ENCODE measurements around the gene CCDC136. TPM values are rescaled to one million over a fixed set of nuclear protein-coding genes. Genes with fewer than 3 reads are reported as not detected.

CCDC136 gene
- total and polyA plus RNA-seq, 2 donors (not counting 1 experiment from before 2014, with no cell fraction given) = 8.3 to 12.1 TPM

- H2AFZ ChIP-seq (ENCODE audit: low read length) = no peak overlapping the region
- H4K20me1 ChIP-seq (ENCODE audit: control insufficient read depth, extremely low read depth, insufficient read depth, low read length) = no peaks in the 10 kb centered on the region
- H3K4me1 ChIP-seq (ENCODE audit: control insufficient read depth, extremely low read depth, insufficient read depth, low read length) = no peaks in the 10 kb centered on the region
- peak in 1 of 2 donors; percentile 11 for DNase-seq (ENCODE audit: low read depth in 2 of 2)
- H3K79me2 ChIP-seq (ENCODE audit: control insufficient read depth, insufficient read depth, low read length) = no peaks in the 10 kb centered on the region
- no peak overlapping the region for H3K4me2 ChIP-seq (ENCODE audit: extremely low read depth, insufficient read depth, low read length)
- no peak overlapping the region for H3K4me3 ChIP-seq (replicated peaks in 1 of 4; ENCODE audit: control extremely low read depth in 1 of 4, insufficient read depth in 1 of 4, low read depth in 3 of 4, low read length in 4 of 4)
- no peaks in the 10 kb centered on the region for H3K9me3 ChIP-seq (ENCODE audit: control insufficient read depth, insufficient read depth, low read depth, low read length)
- TF ChIP-seq EZH2 (IDR thresholded peaks at IDR 0.05; ENCODE audit: low read length, missing control alignments) = no peak
- TF ChIP-seq CTCF (conservative IDR thresholded peaks at IDR 0.05 in 1 of 2, IDR thresholded peaks at IDR 0.05 in 1 of 2; ENCODE audit: low read depth in 1 of 2, low read length in 2 of 2) = no peak
- H3K9ac ChIP-seq (ENCODE audit: insufficient read depth, low read length) = no peak overlapping the region
- no peak overlapping the region for H3K27ac ChIP-seq (ENCODE audit: insufficient read depth, low read length)
- no peaks in the 10 kb centered on the region for H3K36me3 ChIP-seq (ENCODE audit: control insufficient read depth, insufficient read depth, low read length)
- H3K27me3 ChIP-seq (ENCODE audit: control insufficient read depth, insufficient read depth, low read length) = peaks cover 2% of the 10 kb centered on the region
Observed at GRCh38 chr7:128812514-128813168, 20.9 kb downstream of the CCDC136 start.

GRCh38 chr7:128814499-128814898 lies 22.7 kb downstream of the CCDC136 start:
- no peaks in the 10 kb centered on the region for H3K9me3 ChIP-seq (ENCODE audit: control insufficient read depth, insufficient read depth, low read depth, low read length)
- H3K4me3 ChIP-seq (replicated peaks in 1 of 4; ENCODE audit: control extremely low read depth in 1 of 4, insufficient read depth in 1 of 4, low read depth in 3 of 4, low read length in 4 of 4) = no peak overlapping the region

More at GRCh38 chr7:128814499-128814898, 22.7 kb downstream of the CCDC136 start:
- H3K4me1 ChIP-seq (ENCODE audit: control insufficient read depth, extremely low read depth, insufficient read depth, low read length) = no peaks in the 10 kb centered on the region
- no peak overlapping the region for H3K27ac ChIP-seq (ENCODE audit: insufficient read depth, low read length)
- H2AFZ ChIP-seq (ENCODE audit: low read length) = no peak overlapping the region
- TF ChIP-seq CTCF (conservative IDR thresholded peaks at IDR 0.05 in 1 of 2, IDR thresholded peaks at IDR 0.05 in 1 of 2; ENCODE audit: low read depth in 1 of 2, low read length in 2 of 2) = no peak
- TF ChIP-seq EZH2 (IDR thresholded peaks at IDR 0.05; ENCODE audit: low read length, missing control alignments) = no peak
- H3K4me2 ChIP-seq (ENCODE audit: extremely low read depth, insufficient read depth, low read length) = no peak overlapping the region
- H4K20me1 ChIP-seq (ENCODE audit: control insufficient read depth, extremely low read depth, insufficient read depth, low read length) = no peaks in the 10 kb centered on the region
- H3K79me2 ChIP-seq (ENCODE audit: control insufficient read depth, insufficient read depth, low read length) = no peaks in the 10 kb centered on the region
- no peaks in the 10 kb centered on the region for H3K36me3 ChIP-seq (ENCODE audit: control insufficient read depth, insufficient read depth, low read length)
- H3K27me3 ChIP-seq (ENCODE audit: control insufficient read depth, insufficient read depth, low read length) = peaks cover 3% of the 10 kb centered on the region
- no peak overlapping the region for H3K9ac ChIP-seq (ENCODE audit: insufficient read depth, low read length)
- DNase-seq (ENCODE audit: low read depth in 2 of 2) = no peak
